H9 (cell line): ENCODE measurements around the gene SORCS2. TPM values are rescaled to one million over a fixed set of nuclear protein-coding genes. Genes with fewer than 3 reads are reported as not detected.

Experiments used
- DNase-seq: peaks from one replicate; pipeline ENCODE4 v3.0.0-alpha.2; 2017
- H2AFZ ChIP-seq: one replicate; pipeline ENCODE4 v1.6.1; 2013; ENCODE audit warnings: mild to moderate bottlenecking, low read length, control low read depth, moderate library complexity
- H2AK5ac ChIP-seq: 2 replicates; pipeline ENCODE4 v1.6.1; 2013; ENCODE audit warnings: low read length, control low read depth, mixed read lengths; ENCODE audit not compliant: insufficient read length
- H2BK120ac ChIP-seq: one replicate; pipeline ENCODE4 v1.6.1; 2013; ENCODE audit warnings: low read depth, mild to moderate bottlenecking, low read length, control low read depth, inconsistent platforms; ENCODE audit not compliant: poor library complexity, severe bottlenecking
- H2BK12ac ChIP-seq: 2 replicates; pipeline ENCODE4 v1.6.1; 2013; ENCODE audit warnings: low read length, control low read depth, mixed read lengths, low read depth; ENCODE audit not compliant: insufficient read length
- H2BK15ac ChIP-seq: 2 replicates; pipeline ENCODE4 v1.6.1; 2013; ENCODE audit warnings: low read depth, low read length, control low read depth
- H2BK20ac ChIP-seq: one replicate; pipeline ENCODE4 v1.6.1; 2013; ENCODE audit warnings: low read depth, mild to moderate bottlenecking, low read length, control low read depth, inconsistent platforms; ENCODE audit not compliant: poor library complexity, severe bottlenecking
- H2BK5ac ChIP-seq: 2 replicates; pipeline ENCODE4 v1.6.1; 2013; ENCODE audit warnings: low read length, control low read depth, mixed read lengths; ENCODE audit not compliant: insufficient read length
- H3K14ac ChIP-seq: 2 replicates; pipeline ENCODE4 v1.6.1; 2013; ENCODE audit warnings: low read length, control low read depth; ENCODE audit not compliant: insufficient read depth
- H3K18ac ChIP-seq: 2 replicates; pipeline ENCODE4 v1.6.1; 2013; ENCODE audit warnings: low read depth, mild to moderate bottlenecking, mixed read lengths, low read length, control low read depth; ENCODE audit not compliant: insufficient read length
- H3K23ac ChIP-seq: 2 replicates; pipeline ENCODE4 v1.6.1; 2013; ENCODE audit warnings: low read length, control low read depth, mixed read lengths, low read depth; ENCODE audit not compliant: insufficient read length
- H3K23me2 ChIP-seq: 2 replicates; pipeline ENCODE4 v1.6.1; 2013; ENCODE audit warnings: low read depth, mild to moderate bottlenecking, mixed read lengths, low read length, control low read depth; ENCODE audit not compliant: insufficient read length, poor library complexity, severe bottlenecking
- H3K27ac ChIP-seq: 2 replicates; pipeline ENCODE4 v1.5.1; 2013; ENCODE audit warnings: low read length, control low read depth, mixed read lengths, low read depth; ENCODE audit not compliant: insufficient read length
- H3K27me3 ChIP-seq: 2 replicates; pipeline ENCODE4 v1.6.1; 2013; ENCODE audit warnings: low read length, control low read depth, inconsistent platforms; ENCODE audit not compliant: insufficient read depth
- H3K4ac ChIP-seq: 2 replicates; pipeline ENCODE4 v1.6.1; 2013; ENCODE audit warnings: low read depth, mild to moderate bottlenecking, control low read depth, inconsistent platforms, low read length, moderate library complexity
- H3K4me1 ChIP-seq: 2 replicates; pipeline ENCODE4 v1.6.1; 2013; ENCODE audit warnings: low read length, control low read depth, inconsistent platforms; ENCODE audit not compliant: insufficient read depth
- H3K4me2 ChIP-seq: 2 replicates; pipeline ENCODE4 v1.6.1; 2013; ENCODE audit warnings: low read length, control low read depth, mixed read lengths; ENCODE audit not compliant: insufficient read length, insufficient read depth
- H3K56ac ChIP-seq: 2 replicates; pipeline ENCODE4 v1.6.1; 2013; ENCODE audit warnings: low read depth, mild to moderate bottlenecking, mixed read lengths, low read length, control low read depth; ENCODE audit not compliant: insufficient read length
- H3K79me1 ChIP-seq: 2 replicates; pipeline ENCODE4 v1.6.1; 2013; ENCODE audit warnings: low read depth, mild to moderate bottlenecking, moderate library complexity, low read length, control low read depth, inconsistent platforms; ENCODE audit not compliant: insufficient read depth, poor library complexity, severe bottlenecking
- H3K79me2 ChIP-seq: 2 replicates; pipeline ENCODE4 v1.6.1; 2013; ENCODE audit warnings: low read length, control low read depth, inconsistent platforms; ENCODE audit not compliant: insufficient read depth
- H3K9ac ChIP-seq: 2 replicates; pipeline ENCODE4 v1.6.1; 2013; ENCODE audit warnings: low read length, control low read depth, mixed read lengths; ENCODE audit not compliant: insufficient read length; ENCODE audit errors: extremely low read depth
- H3K9me3 ChIP-seq: one replicate; pipeline ENCODE4 v1.6.1; 2013; ENCODE audit warnings: low read depth, low read length, inconsistent platforms; ENCODE audit not compliant: control insufficient read depth
- H3T11ph ChIP-seq: one replicate; pipeline ENCODE4 v1.6.1; 2013; ENCODE audit warnings: mild to moderate bottlenecking, low read length, control low read depth, inconsistent platforms
- H4K20me1 ChIP-seq: one replicate; pipeline ENCODE4 v1.6.1; 2013; ENCODE audit not compliant: control insufficient read depth, insufficient read length, insufficient read depth
- H4K5ac ChIP-seq: 2 replicates; pipeline ENCODE4 v1.6.1; 2013; ENCODE audit warnings: low read depth, mild to moderate bottlenecking, mixed read lengths, low read length, control low read depth; ENCODE audit not compliant: insufficient read length
- H4K8ac ChIP-seq: replicated peaks from 2 replicates; pipeline ENCODE4 v1.6.1; 2013; ENCODE audit warnings: low read length, control low read depth, mixed read lengths, low read depth; ENCODE audit not compliant: insufficient read length
- H4K91ac ChIP-seq: 2 replicates; pipeline ENCODE4 v1.6.1; 2013; ENCODE audit warnings: low read depth, mild to moderate bottlenecking, moderate library complexity, mixed read lengths, low read length, control low read depth; ENCODE audit not compliant: insufficient read length
- H3K27ac Mint-ChIP-seq, 3 experiments: 2 replicates in 2 of 3; 3 replicates in 1 of 3; pipeline ENCODE4 v1.8.0; 2020 to 2021; ENCODE audit warnings: mixed read lengths in 3 of 3, mild to moderate bottlenecking in 1 of 3, moderate library complexity in 1 of 3
- H3K27me3 Mint-ChIP-seq: 2 replicates; pipeline ENCODE4 v1.8.0; 2021; ENCODE audit warnings: low read depth, mild to moderate bottlenecking, moderate library complexity, mixed read lengths
- H3K36me3 Mint-ChIP-seq, 3 experiments: 2 replicates in 2 of 3; 3 replicates in 1 of 3; pipeline ENCODE4 v1.8.0; 2020 to 2021; ENCODE audit warnings: low read depth in 3 of 3, mixed read lengths in 3 of 3; ENCODE audit not compliant: insufficient read depth in 1 of 3
- H3K4me1 Mint-ChIP-seq, 2 experiments: 2 replicates each; pipeline ENCODE4 v1.8.0; 2020; ENCODE audit warnings: mixed read lengths in 2 of 2
- H3K4me3 Mint-ChIP-seq, 2 experiments: 2 replicates in 1 of 2; 3 replicates in 1 of 2; pipeline ENCODE4 v1.8.0; 2020 to 2021; ENCODE audit warnings: mild to moderate bottlenecking in 2 of 2, mixed read lengths in 2 of 2, moderate library complexity in 1 of 2
- H3K9me3 Mint-ChIP-seq, 2 experiments: 2 replicates in 1 of 2; 3 replicates in 1 of 2; pipeline ENCODE4 v1.8.0; 2020; ENCODE audit warnings: mild to moderate bottlenecking in 2 of 2, mixed read lengths in 2 of 2, moderate library complexity in 1 of 2
- WGBS: extraction: QIAGEN DNeasy Blood & Tissue Kit; methylation state at CpG from one replicate; pipeline ENCODE4 v1.1.7; 2013; ENCODE audit warnings: missing lambda C conversion rate, low lambda C conversion rate, mixed read lengths; ENCODE audit not compliant: insufficient read length; ENCODE audit errors: extremely low coverage; 5-methylcytosine and 5-hydroxymethylcytosine counted together
- total RNA-seq: library from RNA; stranded (reverse); gene quantifications from 2 replicates; pipeline ENCODE4 v1.2.1, GENCODE V29; 2021
- TF ChIP-seq, protein P1 (sequence below): fragments of 200-600 bp; sonication (generic); conservative IDR thresholded peaks from 3 replicates; pipeline ENCODE4 v1.8.0; 2021; ENCODE audit warnings: antibody characterized with exemption, mild to moderate bottlenecking

The SORCS2 gene
- total RNA-seq, 1 experiment from 2014 or later, result 0.57 TPM

DNA sequence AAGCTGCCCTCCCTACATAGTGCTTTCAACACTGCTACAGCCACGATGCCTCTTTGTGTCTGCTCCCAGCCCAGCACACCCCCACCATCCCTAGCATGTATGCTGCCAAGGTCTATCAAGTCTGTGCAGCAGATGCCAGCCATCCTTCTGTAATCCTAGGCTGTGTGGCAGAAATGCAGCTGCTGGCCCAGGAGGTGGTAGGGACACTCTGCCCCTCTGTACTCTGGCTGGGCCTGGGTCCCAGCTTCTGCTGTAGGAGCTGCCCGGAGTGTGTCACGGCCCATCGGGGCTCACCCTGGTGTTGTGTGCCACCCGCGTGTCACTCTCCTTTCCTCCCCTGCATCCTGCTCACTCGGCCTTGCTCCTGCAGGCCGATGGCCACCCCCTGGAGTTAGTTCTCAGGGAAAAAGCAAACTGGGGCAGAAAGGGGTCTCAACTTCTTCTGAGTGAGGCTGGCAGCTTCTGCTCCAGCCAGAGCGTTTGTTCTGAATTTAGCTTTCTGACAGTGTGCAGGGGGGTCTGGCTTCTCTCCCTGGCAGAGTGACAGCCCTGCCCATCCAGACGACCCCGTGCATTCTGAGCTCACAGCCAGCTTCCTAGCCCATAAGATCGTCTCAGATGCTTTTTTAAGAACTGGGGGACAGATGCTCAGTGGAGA, 219.7 kb downstream of the SORCS2 start:
- H2AK5ac ChIP-seq, result no peak overlapping the region
- H3K4me1 ChIP-seq, result no peaks in the 10 kb centered on the region
- no peak overlapping the region for H3K14ac ChIP-seq
- no peak overlapping the region for H2BK15ac ChIP-seq
- peaks cover 39% of the 10 kb centered on the region for H3K27me3 ChIP-seq
- no peak overlapping the region for H3T11ph ChIP-seq
- Mint-ChIP-seq H3K4me1 (peaks cover 32 to 39% of the 10 kb centered on the region in 2 experiments), H3K27ac (no peak overlapping the region), H3K36me3 (peaks cover 0 to 8% (median 0%) of the 10 kb centered on the region in 3 experiments; a peak in 1 of 7 replicates), H3K4me3 (no peak overlapping the region), H3K9me3 (peaks cover 13 to 18% of the 10 kb centered on the region in 2 experiments), H3K27me3 (peaks cover 97% of the 10 kb centered on the region)
- H3K56ac ChIP-seq, result no peak overlapping the region
- no peaks in the 10 kb centered on the region for H3K23me2 ChIP-seq
- no peaks in the 10 kb centered on the region for H3K79me2 ChIP-seq
- no peak overlapping the region for H3K4me2 ChIP-seq
- H3K4ac ChIP-seq, result no peak overlapping the region
- no peak overlapping the region for H3K18ac ChIP-seq
- WGBS, result no CpG with 5 or more reads among the region's 12 CpGs
- H4K20me1 ChIP-seq, result no peaks in the 10 kb centered on the region
- no peak overlapping the region for H4K5ac ChIP-seq
- no peaks in the 10 kb centered on the region for H3K9me3 ChIP-seq
- H3K79me1 ChIP-seq, result no peaks in the 10 kb centered on the region
- no peak overlapping the region for H2BK20ac ChIP-seq
- H2AFZ ChIP-seq, result no peak overlapping the region
- TF ChIP-seq, protein P1, sequence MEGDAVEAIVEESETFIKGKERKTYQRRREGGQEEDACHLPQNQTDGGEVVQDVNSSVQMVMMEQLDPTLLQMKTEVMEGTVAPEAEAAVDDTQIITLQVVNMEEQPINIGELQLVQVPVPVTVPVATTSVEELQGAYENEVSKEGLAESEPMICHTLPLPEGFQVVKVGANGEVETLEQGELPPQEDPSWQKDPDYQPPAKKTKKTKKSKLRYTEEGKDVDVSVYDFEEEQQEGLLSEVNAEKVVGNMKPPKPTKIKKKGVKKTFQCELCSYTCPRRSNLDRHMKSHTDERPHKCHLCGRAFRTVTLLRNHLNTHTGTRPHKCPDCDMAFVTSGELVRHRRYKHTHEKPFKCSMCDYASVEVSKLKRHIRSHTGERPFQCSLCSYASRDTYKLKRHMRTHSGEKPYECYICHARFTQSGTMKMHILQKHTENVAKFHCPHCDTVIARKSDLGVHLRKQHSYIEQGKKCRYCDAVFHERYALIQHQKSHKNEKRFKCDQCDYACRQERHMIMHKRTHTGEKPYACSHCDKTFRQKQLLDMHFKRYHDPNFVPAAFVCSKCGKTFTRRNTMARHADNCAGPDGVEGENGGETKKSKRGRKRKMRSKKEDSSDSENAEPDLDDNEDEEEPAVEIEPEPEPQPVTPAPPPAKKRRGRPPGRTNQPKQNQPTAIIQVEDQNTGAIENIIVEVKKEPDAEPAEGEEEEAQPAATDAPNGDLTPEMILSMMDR, result no peak
- H2BK12ac ChIP-seq, result no peak overlapping the region
- H2BK120ac ChIP-seq, result no peak overlapping the region
- no peak overlapping the region for H4K8ac ChIP-seq
- H3K23ac ChIP-seq, result no peak overlapping the region
- no peak overlapping the region for H4K91ac ChIP-seq
- no peak for DNase-seq
- H3K27ac ChIP-seq, result no peak overlapping the region
- H2BK5ac ChIP-seq, result no peak overlapping the region
- no peak overlapping the region for H3K9ac ChIP-seq
